Measurements from ENCODE around the gene VASP. TPM values are rescaled to one million over a fixed set of nuclear protein-coding genes. Genes with fewer than 3 reads are reported as not detected.

VASP gene
- total RNA-seq, 2 donors from 2014 or later = 151 to 196 TPM

- ATAC-seq (replicated peaks) = no peak
- H3K27me3 Mint-ChIP-seq = no peaks in the 10 kb centered on the region
- H3K4me3 Mint-ChIP-seq = peak overlapping the region; percentile 89
- peak overlapping the region; percentile 96 for H3K27ac Mint-ChIP-seq
- H3K9me3 Mint-ChIP-seq = no peaks in the 10 kb centered on the region
- H3K4me1 Mint-ChIP-seq = peaks cover 12% of the 10 kb centered on the region
- peaks cover 74% of the 10 kb centered on the region for H3K36me3 Mint-ChIP-seq (ENCODE audit: low read depth)
These were observed 36.6 kb upstream of the VASP start for GRCh38 chr19:45470762-45471081.

- H3K9me3 Mint-ChIP-seq = no peaks in the 10 kb centered on the region
- ATAC-seq (replicated peaks) = no peak
- peaks cover 74% of the 10 kb centered on the region for H3K36me3 Mint-ChIP-seq (ENCODE audit: low read depth)
- H3K27me3 Mint-ChIP-seq = no peaks in the 10 kb centered on the region
- peak overlapping the region; percentile 89 for H3K4me3 Mint-ChIP-seq
- peaks cover 12% of the 10 kb centered on the region for H3K4me1 Mint-ChIP-seq
- H3K27ac Mint-ChIP-seq = peak overlapping the region; percentile 96
These were observed 36.0 kb upstream of the VASP start for GRCh38 chr19:45471111-45471930.

GRCh38 chr19:45471931-45472562, 35.2 kb upstream of the VASP start:
- Mint-ChIP-seq H3K27ac (peak overlapping the region; percentile 75), H3K4me3 (peak overlapping the region; percentile 89), H3K9me3 (no peaks in the 10 kb centered on the region), H3K27me3 (no peaks in the 10 kb centered on the region), H3K36me3 (ENCODE audit: low read depth) (peaks cover 74% of the 10 kb centered on the region), H3K4me1 (peaks cover 12% of the 10 kb centered on the region)
- ATAC-seq (replicated peaks) = no peak

GRCh38 chr19:45472563-45473366, 34.5 kb upstream of the VASP start:
- Mint-ChIP-seq H3K36me3 (ENCODE audit: low read depth) (peaks cover 71% of the 10 kb centered on the region), H3K4me1 (peaks cover 14% of the 10 kb centered on the region), H3K27ac (peak overlapping the region; percentile 75), H3K9me3 (no peaks in the 10 kb centered on the region), H3K27me3 (no peaks in the 10 kb centered on the region), H3K4me3 (no peak overlapping the region)
- no peak for ATAC-seq (replicated peaks)

GRCh38 chr19:45473367-45473681, 34.0 kb upstream of the VASP start:
- Mint-ChIP-seq H3K9me3 (no peaks in the 10 kb centered on the region), H3K27ac (no peak overlapping the region), H3K27me3 (no peaks in the 10 kb centered on the region), H3K4me3 (no peak overlapping the region), H3K36me3 (ENCODE audit: low read depth) (peaks cover 70% of the 10 kb centered on the region), H3K4me1 (peaks cover 19% of the 10 kb centered on the region)
- ATAC-seq (replicated peaks) = no peak

GRCh38 chr19:45473682-45474605, 33.3 kb upstream of the VASP start:
- H3K27me3 Mint-ChIP-seq = no peaks in the 10 kb centered on the region
- peaks cover 20% of the 10 kb centered on the region for H3K4me1 Mint-ChIP-seq
- peak overlapping the region; percentile 61 for H3K27ac Mint-ChIP-seq
- no peak overlapping the region for H3K4me3 Mint-ChIP-seq
- no peaks in the 10 kb centered on the region for H3K9me3 Mint-ChIP-seq
- H3K36me3 Mint-ChIP-seq (ENCODE audit: low read depth) = peaks cover 71% of the 10 kb centered on the region
- ATAC-seq (replicated peaks) = no peak

GRCh38 chr19:45474606-45475521, 32.4 kb upstream of the VASP start:
- H3K9me3 Mint-ChIP-seq = no peaks in the 10 kb centered on the region
- no peak for ATAC-seq (replicated peaks)
- no peaks in the 10 kb centered on the region for H3K27me3 Mint-ChIP-seq
- H3K27ac Mint-ChIP-seq = peak overlapping the region; percentile 61
- peaks cover 24% of the 10 kb centered on the region for H3K4me1 Mint-ChIP-seq
- peaks cover 64% of the 10 kb centered on the region for H3K36me3 Mint-ChIP-seq (ENCODE audit: low read depth)
- H3K4me3 Mint-ChIP-seq = no peak overlapping the region

- peaks cover 55% of the 10 kb centered on the region for H3K36me3 Mint-ChIP-seq (ENCODE audit: low read depth)
- no peaks in the 10 kb centered on the region for H3K27me3 Mint-ChIP-seq
- peaks cover 24% of the 10 kb centered on the region for H3K4me1 Mint-ChIP-seq
- H3K9me3 Mint-ChIP-seq = no peaks in the 10 kb centered on the region
- H3K4me3 Mint-ChIP-seq = peak overlapping the region; percentile 83
- no peak overlapping the region for H3K27ac Mint-ChIP-seq
- no peak for ATAC-seq (replicated peaks)
These were observed 31.6 kb upstream of the VASP start for GRCh38 chr19:45475537-45476291.

- peak overlapping the region; percentile 83 for H3K4me3 Mint-ChIP-seq
- H3K9me3 Mint-ChIP-seq = no peaks in the 10 kb centered on the region
- H3K27me3 Mint-ChIP-seq = no peaks in the 10 kb centered on the region
- no peak overlapping the region for H3K27ac Mint-ChIP-seq
- peaks cover 24% of the 10 kb centered on the region for H3K4me1 Mint-ChIP-seq
- ATAC-seq (replicated peaks) = no peak
- H3K36me3 Mint-ChIP-seq (ENCODE audit: low read depth) = peaks cover 50% of the 10 kb centered on the region
These were observed 31.0 kb upstream of the VASP start for GRCh38 chr19:45476304-45476703.

GRCh38 chr19:45477186-45477585, 30.1 kb upstream of the VASP start:
- H3K9me3 Mint-ChIP-seq = no peaks in the 10 kb centered on the region
- no peak for ATAC-seq (replicated peaks)
- peaks cover 41% of the 10 kb centered on the region for H3K36me3 Mint-ChIP-seq (ENCODE audit: low read depth)
- H3K27ac Mint-ChIP-seq = peak overlapping the region; percentile 82
- peak overlapping the region; percentile 83 for H3K4me3 Mint-ChIP-seq
- H3K4me1 Mint-ChIP-seq = peaks cover 21% of the 10 kb centered on the region
- H3K27me3 Mint-ChIP-seq = no peaks in the 10 kb centered on the region

- H3K9me3 Mint-ChIP-seq = no peaks in the 10 kb centered on the region
- H3K36me3 Mint-ChIP-seq (ENCODE audit: low read depth) = peaks cover 34% of the 10 kb centered on the region
- peak overlapping the region; percentile 82 for H3K27ac Mint-ChIP-seq
- H3K4me3 Mint-ChIP-seq = peak overlapping the region; percentile 83
- H3K4me1 Mint-ChIP-seq = peaks cover 17% of the 10 kb centered on the region
- H3K27me3 Mint-ChIP-seq = no peaks in the 10 kb centered on the region
- ATAC-seq (replicated peaks) = peak; percentile 40
These were observed 29.4 kb upstream of the VASP start for GRCh38 chr19:45477713-45478453.

Data from activated T-helper 17 cell treated with anti-CD3 and anti-CD28 coated beads, Interleukin-2, amount 50 U/mL, for 72 hours (primary cell).